H1 (cell line): ENCODE measurements around the gene DOCK1. TPM values are rescaled to one million over a fixed set of nuclear protein-coding genes. Genes with fewer than 3 reads are reported as not detected.

ENCODE experiments used
- CTCF ChIA-PET: fragments of 300-600 bp; sonication (Branson Sonifier 250); formaldehyde crosslinking; loops from one replicate; lab custom pipeline; 2021; ENCODE audit not compliant: partially characterized antibody; lab: Charles Lee
- POLR2A ChIA-PET: fragments of 300-600 bp; sonication (Branson Sonifier 250); formaldehyde crosslinking; loops from one replicate; lab custom pipeline; 2021; ENCODE audit warnings: inconsistent platforms; ENCODE audit not compliant: partially characterized antibody; lab: Charles Lee
- DNase-seq, 2 experiments: peaks; one replicate each; pipeline versions ENCODE4 v3.0.0 to v3.0.0-alpha.2; 2010 to 2022; ENCODE audit warnings: low spot score in 2 of 2, low read depth in 1 of 2, mixed read lengths in 1 of 2
- FAIRE-seq: peaks from 2 replicates; lab custom pipeline; 2011; peaks lifted over from hg19 to GRCh38; lab: Jason Lieb, UNC
- H2AFZ ChIP-seq: 2 replicates; pipeline ENCODE4 v1.8.1; 2012; ENCODE audit warnings: low read length, inconsistent platforms
- H2AK5ac ChIP-seq: 2 replicates; pipeline ENCODE4 v1.6.1; 2013; ENCODE audit warnings: low read depth, low read length
- H2BK120ac ChIP-seq: replicated peaks from 2 replicates; pipeline ENCODE3; 2013; ENCODE audit warnings: low read depth, low read length, inconsistent platforms
- H2BK12ac ChIP-seq: 2 replicates; pipeline ENCODE4 v1.6.1; 2013; ENCODE audit warnings: low read depth, low read length
- H2BK15ac ChIP-seq: 2 replicates; pipeline ENCODE4 v1.6.1; 2013; ENCODE audit warnings: low read length
- H2BK20ac ChIP-seq: 2 replicates; pipeline ENCODE4 v1.6.1; 2013; ENCODE audit warnings: low read length
- H2BK5ac ChIP-seq: 2 replicates; pipeline ENCODE4 v1.6.1; 2013; ENCODE audit warnings: low read depth, low read length
- H3K14ac ChIP-seq: 2 replicates; pipeline ENCODE4 v1.6.1; 2013; ENCODE audit warnings: inconsistent platforms; ENCODE audit not compliant: insufficient read length
- H3K18ac ChIP-seq: 2 replicates; pipeline ENCODE4 v1.6.1; 2013; ENCODE audit warnings: low read length; ENCODE audit errors: extremely low read depth
- H3K23ac ChIP-seq: 2 replicates; pipeline ENCODE4 v1.6.1; 2013; ENCODE audit warnings: inconsistent platforms; ENCODE audit not compliant: insufficient read length
- H3K23me2 ChIP-seq: 2 replicates; pipeline ENCODE4 v1.6.1; 2013; ENCODE audit warnings: low read depth, low read length
- H3K27ac ChIP-seq: 2 replicates; pipeline ENCODE4 v1.6.1; 2011; ENCODE audit warnings: low read depth, low read length, inconsistent platforms
- H3K27me3 ChIP-seq, 4 experiments: replicated peaks in 1 of 4; 1 replicate in 1 of 4; 2 replicates in 3 of 4; pipeline versions ENCODE4 v1.6.1 to v1.8.1; 2011 to 2013; ENCODE audit warnings: low read length in 3 of 4, mild to moderate bottlenecking in 3 of 4, inconsistent platforms in 2 of 4, mixed read lengths in 2 of 4, moderate library complexity in 1 of 4; ENCODE audit not compliant: control insufficient read depth in 3 of 4, insufficient read depth in 3 of 4; ENCODE audit errors: extremely low read depth in 1 of 4
- H3K36me3 ChIP-seq, 4 experiments: 2 replicates each; pipeline versions ENCODE4 v1.6.1 to v1.8.1; 2011 to 2013; ENCODE audit warnings: mild to moderate bottlenecking in 4 of 4, low read length in 3 of 4, moderate library complexity in 2 of 4, control low read depth in 1 of 4, inconsistent platforms in 1 of 4; ENCODE audit not compliant: insufficient read depth in 4 of 4, control insufficient read depth in 2 of 4
- H3K4ac ChIP-seq: replicated peaks from 2 replicates; pipeline ENCODE3; 2013; ENCODE audit warnings: low read length, low read depth, mixed read lengths, inconsistent platforms; ENCODE audit not compliant: insufficient read length
- H3K4me1 ChIP-seq, 4 experiments: replicated peaks in 1 of 4; 1 replicate in 1 of 4; 2 replicates in 3 of 4; pipeline versions ENCODE4 v1.6.1 to v1.8.1; 2011 to 2013; ENCODE audit warnings: low read length in 3 of 4, inconsistent platforms in 2 of 4, mixed read lengths in 1 of 4; ENCODE audit not compliant: insufficient read depth in 4 of 4, control insufficient read depth in 3 of 4
- H3K4me2 ChIP-seq, 2 experiments: 2 replicates each; pipeline versions ENCODE4 v1.6.1 to v1.8.1; 2011 to 2013; ENCODE audit warnings: low read depth in 2 of 2, low read length in 2 of 2, control low read depth in 1 of 2, inconsistent platforms in 1 of 2, mild to moderate bottlenecking in 1 of 2; ENCODE audit not compliant: insufficient read depth in 1 of 2
- H3K4me3 ChIP-seq, 4 experiments: fragments of 200-600, 300-600 bp in 1 of 4; sonication (generic), shearing (Covaris generic), sonication (Bioruptor Twin) in 1 of 4; 2 replicates each; pipeline versions ENCODE4 v1.5.1 to v1.8.1; 2011 to 2016; ENCODE audit warnings: low read length in 4 of 4, low read depth in 3 of 4, control low read depth in 2 of 4, inconsistent platforms in 2 of 4, mild to moderate bottlenecking in 2 of 4, mixed read lengths in 1 of 4, moderate library complexity in 1 of 4; ENCODE audit not compliant: insufficient read depth in 2 of 4; ENCODE audit errors: extremely low read depth in 1 of 4
- H3K56ac ChIP-seq: replicated peaks from 2 replicates; pipeline ENCODE3; 2013; ENCODE audit warnings: low read depth, mild to moderate bottlenecking, mixed read lengths, low read length, inconsistent platforms; ENCODE audit not compliant: insufficient read length
- H3K79me1 ChIP-seq: 2 replicates; pipeline ENCODE4 v1.6.1; 2013; ENCODE audit warnings: low read depth, low read length, control low read depth
- H3K79me2 ChIP-seq, 2 experiments: 2 replicates each; pipeline versions ENCODE4 v1.6.1 to v1.8.1; 2012 to 2013; ENCODE audit warnings: low read length in 2 of 2, mild to moderate bottlenecking in 2 of 2, inconsistent platforms in 1 of 2; ENCODE audit not compliant: insufficient read depth in 2 of 2, control insufficient read depth in 1 of 2
- H3K9ac ChIP-seq, 4 experiments: replicated peaks in 1 of 4; 1 replicate in 1 of 4; 2 replicates in 3 of 4; pipeline versions ENCODE4 v1.6.1 to v1.8.1; 2011 to 2013; ENCODE audit warnings: low read depth in 3 of 4, low read length in 3 of 4, control low read depth in 2 of 4, mild to moderate bottlenecking in 2 of 4, moderate library complexity in 2 of 4, inconsistent platforms in 1 of 4; ENCODE audit errors: extremely low read depth in 1 of 4
- H3K9me3 ChIP-seq, 2 experiments: 2 replicates each; pipeline versions ENCODE4 v1.6.1 to v1.8.1; 2012 to 2013; ENCODE audit warnings: mild to moderate bottlenecking in 2 of 2, moderate library complexity in 2 of 2, control low read depth in 1 of 2, inconsistent platforms in 1 of 2, low read depth in 1 of 2, low read length in 1 of 2, mixed read lengths in 1 of 2; ENCODE audit not compliant: insufficient read depth in 2 of 2
- H4K20me1 ChIP-seq, 2 experiments: replicated peaks in 1 of 2; 2 replicates each; pipeline versions ENCODE3 to v1.8.1; 2011 to 2013; ENCODE audit warnings: inconsistent platforms in 2 of 2, low read length in 2 of 2, mild to moderate bottlenecking in 1 of 2; ENCODE audit not compliant: insufficient read depth in 2 of 2, control insufficient read depth in 1 of 2
- H4K5ac ChIP-seq: 2 replicates; pipeline ENCODE4 v1.6.1; 2013; ENCODE audit warnings: low read length, low read depth, mixed read lengths, inconsistent platforms; ENCODE audit not compliant: insufficient read length
- H4K8ac ChIP-seq: 2 replicates; pipeline ENCODE4 v1.8.0; 2013; ENCODE audit warnings: mild to moderate bottlenecking, moderate library complexity, low read length, inconsistent platforms; ENCODE audit not compliant: insufficient read depth; ENCODE audit errors: extremely low read depth
- H4K91ac ChIP-seq: replicated peaks from 2 replicates; pipeline ENCODE3; 2013; ENCODE audit warnings: low read length, mixed read lengths, inconsistent platforms; ENCODE audit not compliant: insufficient read length
- BCL11A ChIP-seq, 2 experiments: IDR thresholded peaks; one replicate each; pipeline ENCODE4 v1.6.1; 2011; ENCODE audit warnings: low read depth in 2 of 2, low read length in 2 of 2, mild to moderate bottlenecking in 2 of 2
- CEBPB ChIP-seq: IDR thresholded peaks from 2 replicates; pipeline ENCODE4 v1.6.1; 2012; ENCODE audit warnings: low read depth, low read length
- FOSL1 ChIP-seq: IDR thresholded peaks from 2 replicates; pipeline ENCODE4 v1.6.1; 2011; ENCODE audit warnings: mild to moderate bottlenecking, low read depth, low read length, moderate library complexity; ENCODE audit not compliant: insufficient read depth
- HDAC6 ChIP-seq: IDR thresholded peaks from one replicate; pipeline ENCODE4 v1.7.1; 2012; ENCODE audit warnings: low read depth, mild to moderate bottlenecking, inconsistent platforms, low read length, moderate library complexity
- KDM5A ChIP-seq: fragments of 200-600 bp; IDR thresholded peaks from 2 replicates; pipeline ENCODE4 v1.7.1; 2012; ENCODE audit warnings: mild to moderate bottlenecking, low read length, inconsistent platforms, mixed read lengths
- PHF8 ChIP-seq: fragments of 200-600 bp; sonication (generic); conservative IDR thresholded peaks from 2 replicates; pipeline ENCODE4 v1.7.1; 2012; ENCODE audit warnings: low read depth, mild to moderate bottlenecking, inconsistent platforms, low read length, moderate library complexity
- POU5F1 ChIP-seq: IDR thresholded peaks from 2 replicates; pipeline ENCODE4 v1.6.1; 2011; ENCODE audit warnings: low read depth, mild to moderate bottlenecking, low read length, moderate library complexity
- SP4 ChIP-seq: IDR thresholded peaks from 2 replicates; pipeline ENCODE4 v1.6.1; 2012; ENCODE audit warnings: low read length, inconsistent platforms
- SUZ12 ChIP-seq: fragments of 200-600 bp; sonication (generic); IDR thresholded peaks from 2 replicates; pipeline ENCODE4 v1.6.1; 2012; ENCODE audit warnings: mild to moderate bottlenecking, inconsistent platforms, low read length, moderate library complexity, mixed read lengths
- WGBS, 2 experiments: shearing (Covaris generic) in 1 of 2; methylation state at CpG; one replicate each; pipeline versions ENCODE4 v1.1.6 to v1.1.7; 2013 to 2015; ENCODE audit warnings: low lambda C conversion rate in 2 of 2, mixed read lengths in 2 of 2, inconsistent platforms in 1 of 2, low coverage in 1 of 2, missing lambda C conversion rate in 1 of 2; ENCODE audit not compliant: insufficient replicate concordance in 2 of 2, insufficient coverage in 1 of 2, insufficient read length in 1 of 2; ENCODE audit errors: extremely low coverage in 1 of 2, missing lambda C conversion rate in 1 of 2; 5-methylcytosine and 5-hydroxymethylcytosine counted together
- polyA plus RNA-seq, 7 experiments: library from polyadenylated mRNA; depleted of rRNA in 3 of 7; stranded (reverse) in 5 of 7; unstranded in 2 of 7; fragments of >200 nt in 5 of 7; fragments of 200-250 nt in 2 of 7; gene quantifications; 1 replicate in 5 of 7; 2 replicates in 1 of 7; 4 replicates in 1 of 7; pipeline versions ENCODE4 v1.2.1 to v1.2.3, GENCODE V29; 2011 to 2013; ENCODE audit warnings: missing spikeins in 2 of 7, mixed read lengths in 2 of 7
- total RNA-seq: library from RNA; stranded (reverse); fragmentation: NEBNext Ultra II Directional; extraction: Animal tissue kit (Norgen Biotek cat#: 25700); gene quantifications from 2 replicates; pipeline ENCODE4 v1.2.1, GENCODE V29; 2021

Gene DOCK1
- total and polyA plus RNA-seq, 2 of the 8 experiments (the other 6 are each of a cell fraction or from before 2014, with no cell fraction given): 11.6 to 53.0 TPM

DNA sequence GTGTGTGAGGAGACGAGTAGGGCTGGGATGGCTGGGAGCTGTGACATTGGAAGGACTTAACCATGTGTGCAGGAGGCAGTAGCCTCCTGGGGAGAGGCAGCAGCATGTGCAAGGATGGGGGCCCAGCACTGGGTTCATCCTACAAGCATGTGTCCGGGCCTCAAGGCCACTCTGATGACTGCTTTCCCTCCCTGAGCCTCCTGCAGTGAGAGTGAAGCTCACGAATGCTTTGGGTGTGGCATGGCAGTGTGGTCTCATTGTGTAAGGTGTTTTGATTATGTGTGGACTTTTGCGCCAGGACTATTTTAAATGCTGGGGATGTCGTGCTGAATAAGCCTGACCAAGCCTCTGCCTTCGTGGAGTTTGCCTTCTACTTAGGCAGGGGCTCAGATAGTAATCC is 413.2 kb downstream of the DOCK1 start:
- FAIRE-seq (no peak), DNase-seq (no peak)
- H2BK15ac ChIP-seq: no peak overlapping the region
- no peaks in the 10 kb centered on the region for H3K9me3 ChIP-seq
- WGBS, 2 experiments: 88% methylated on average over 6 of the region's 6 CpGs; no CpG with 5 or more reads in 1 of the 2 experiments
- no peaks in the 10 kb centered on the region for H3K23me2 ChIP-seq
- H3K56ac ChIP-seq: no peak overlapping the region
- H3K4ac ChIP-seq: no peak overlapping the region
- no peak overlapping the region for H3K23ac ChIP-seq
- no peak overlapping the region for H3K4me2 ChIP-seq
- no peak overlapping the region for H4K91ac ChIP-seq
- no peak overlapping the region for H3K18ac ChIP-seq
- no peak overlapping the region for H4K8ac ChIP-seq
- H2BK120ac ChIP-seq: no peak overlapping the region
- H3K27ac ChIP-seq: no peak overlapping the region
- H2AK5ac ChIP-seq: no peak overlapping the region
- H3K36me3 ChIP-seq: no peaks in the 10 kb centered on the region
- POLR2A ChIA-PET: no interaction called here
- H3K79me2 ChIP-seq: no peaks in the 10 kb centered on the region
- H2AFZ ChIP-seq: no peak overlapping the region
- no peaks in the 10 kb centered on the region for H3K27me3 ChIP-seq
- H2BK20ac ChIP-seq: no peak overlapping the region
- TF ChIP-seq HDAC6 (no peak), PHF8 (no peak), POU5F1 (no peak), BCL11A (IDR thresholded peaks at IDR 0.05; ENCODE audit: low read depth in 2 of 2, low read length in 2 of 2) (no peak), KDM5A (no peak), SP4 (no peak), FOSL1 (no peak), SUZ12 (no peak), CEBPB (no peak)
- H3K14ac ChIP-seq: no peak overlapping the region
- H2BK5ac ChIP-seq: no peak overlapping the region; the same call in 1 of the 2 replicates
- no peaks in the 10 kb centered on the region for H3K79me1 ChIP-seq
- H3K9ac ChIP-seq: no peak overlapping the region
- no peak overlapping the region for H4K5ac ChIP-seq
- H2BK12ac ChIP-seq: no peak overlapping the region
- H3K4me3 ChIP-seq: no peak overlapping the region
- CTCF ChIA-PET: no interaction called here
- no peaks in the 10 kb centered on the region for H3K4me1 ChIP-seq
- no peaks in the 10 kb centered on the region for H4K20me1 ChIP-seq
